SK-N-SH treated with all-trans-retinoic acid at 6 μM for 48 hours (cell line): ENCODE results near the gene ZBTB9.

Experiments used
- ATAC-seq: fragments of 200-7000 bp; cut with Tn5 transposase; 3 replicates; pipeline ENCODE4 v1.9.1; 2020; ENCODE audit warnings: mild to moderate bottlenecking, moderate library complexity
- ARNTL ChIP-seq: fragments of 450-650 bp; formaldehyde crosslinking; IDR thresholded peaks from 2 replicates; pipeline ENCODE4 v1.5.0; 2020; ENCODE audit warnings: low read depth, mild to moderate bottlenecking, moderate library complexity, borderline replicate concordance
- BACH2 ChIP-seq: fragments of 250-450 bp; sonication (Bioruptor Pico); IDR thresholded peaks from 2 replicates; pipeline ENCODE4 v1.9.0; 2021; ENCODE audit warnings: mild to moderate bottlenecking, borderline replicate concordance
- CREB5 ChIP-seq: fragments of 250-450 bp; sonication (Bioruptor Pico); IDR thresholded peaks from 2 replicates; pipeline ENCODE4 v1.5.1; 2020; ENCODE audit warnings: low read depth, mild to moderate bottlenecking, moderate library complexity
- CSDC2 ChIP-seq: fragments of 250-450 bp; sonication (Bioruptor Pico); IDR thresholded peaks from 2 replicates; pipeline ENCODE4 v1.5.0; 2020; ENCODE audit warnings: mild to moderate bottlenecking, moderate library complexity
- CSRNP3 ChIP-seq: fragments of 250-450 bp; sonication (Bioruptor Pico); IDR thresholded peaks from 2 replicates; pipeline ENCODE4 v1.5.1; 2021; ENCODE audit warnings: mild to moderate bottlenecking, moderate library complexity
- ESRRG ChIP-seq: fragments of 250-450 bp; sonication (Bioruptor Pico); IDR thresholded peaks from 2 replicates; pipeline ENCODE4 v1.6.1; 2021; ENCODE audit warnings: mild to moderate bottlenecking
- GLIS3 ChIP-seq: fragments of 250-450 bp; sonication (Bioruptor Pico); IDR thresholded peaks from 2 replicates; pipeline ENCODE4 v1.5.0; 2020; ENCODE audit warnings: mild to moderate bottlenecking, moderate library complexity
- ISL1 ChIP-seq: fragments of 250-450 bp; sonication (Bioruptor Pico); IDR thresholded peaks from 2 replicates; pipeline ENCODE4 v2.1.2; 2022; ENCODE audit warnings: mild to moderate bottlenecking, moderate library complexity
- OSR1 ChIP-seq: fragments of 250-450 bp; sonication (Bioruptor Pico); IDR thresholded peaks from 2 replicates; pipeline ENCODE4 v1.8.0; 2022; ENCODE audit warnings: moderate library complexity, mild to moderate bottlenecking, inconsistent platforms
- PATZ1 ChIP-seq: fragments of 250-450 bp; sonication (Bioruptor Pico); IDR thresholded peaks from 2 replicates; pipeline ENCODE4 v1.8.0; 2020; ENCODE audit warnings: mild to moderate bottlenecking, moderate library complexity, borderline replicate concordance
- POU6F1 ChIP-seq: fragments of 250-450 bp; sonication (Bioruptor Pico); IDR thresholded peaks from 2 replicates; pipeline ENCODE4 v1.8.0; 2021; ENCODE audit warnings: low read depth, mild to moderate bottlenecking, moderate library complexity, borderline replicate concordance
- PPARA ChIP-seq: fragments of 250-450 bp; sonication (Bioruptor Pico); IDR thresholded peaks from 2 replicates; pipeline ENCODE4 v1.5.0; 2020; ENCODE audit warnings: mild to moderate bottlenecking, borderline replicate concordance
- RARB ChIP-seq: fragments of 250-450 bp; sonication (Bioruptor Pico); IDR thresholded peaks from 2 replicates; pipeline ENCODE4 v1.8.0; 2021; ENCODE audit warnings: mild to moderate bottlenecking, moderate library complexity
- SNAI2 ChIP-seq: fragments of 250-450 bp; sonication (Bioruptor Pico); IDR thresholded peaks from 2 replicates; pipeline ENCODE4 v1.5.0; 2020; ENCODE audit warnings: mild to moderate bottlenecking, moderate library complexity
- TCF4 ChIP-seq: fragments of 250-450 bp; sonication (Bioruptor Pico); IDR thresholded peaks from 2 replicates; pipeline ENCODE4 v1.8.0; 2021; ENCODE audit warnings: mild to moderate bottlenecking, moderate library complexity, borderline replicate concordance
- TOX ChIP-seq: fragments of 250-450 bp; sonication (Bioruptor Pico); IDR thresholded peaks from 2 replicates; pipeline ENCODE4 v1.8.0; 2021; ENCODE audit warnings: mild to moderate bottlenecking, moderate library complexity, borderline replicate concordance
- TSHZ2 ChIP-seq: fragments of 250-450 bp; sonication (Bioruptor Pico); IDR thresholded peaks from 2 replicates; pipeline ENCODE4 v1.5.0; 2020; ENCODE audit warnings: mild to moderate bottlenecking, moderate library complexity
- ZC3H10 ChIP-seq: fragments of 250-450 bp; sonication (Bioruptor Pico); IDR thresholded peaks from 2 replicates; pipeline ENCODE4 v1.5.1; 2021; ENCODE audit warnings: mild to moderate bottlenecking, moderate library complexity
- ZFP3 ChIP-seq: fragments of 250-450 bp; sonication (Bioruptor Pico); IDR thresholded peaks from 2 replicates; pipeline ENCODE4 v1.5.0; 2020; ENCODE audit warnings: mild to moderate bottlenecking, moderate library complexity
- ZFP30 ChIP-seq: fragments of 450-650 bp; formaldehyde crosslinking; IDR thresholded peaks from 2 replicates; pipeline ENCODE4 v1.5.0; 2022; ENCODE audit warnings: mild to moderate bottlenecking, moderate library complexity
- ZNF565 ChIP-seq: fragments of 450-650 bp; formaldehyde crosslinking; conservative IDR thresholded peaks from 2 replicates; pipeline ENCODE4 v1.5.0; 2020; ENCODE audit warnings: low read depth, mild to moderate bottlenecking, moderate library complexity
- ZNF70 ChIP-seq: fragments of 450-650 bp; formaldehyde crosslinking; IDR thresholded peaks from 2 replicates; pipeline ENCODE4 v1.5.0; 2020; ENCODE audit warnings: mild to moderate bottlenecking, moderate library complexity
- ZNF8 ChIP-seq: fragments of 450-650 bp; formaldehyde crosslinking; IDR thresholded peaks from 2 replicates; pipeline ENCODE4 v1.5.0; 2020; ENCODE audit warnings: mild to moderate bottlenecking, moderate library complexity

The ZBTB9 gene

GRCh38 chr6:33453393-33454008 is 875 bp upstream of the ZBTB9 start:
- ATAC-seq, result peak; percentile 18
- no peak for TF ChIP-seq GLIS3 (CRISPR knock-in tag)
- TF ChIP-seq TCF4, result no peak
- no peak for TF ChIP-seq OSR1
- TF ChIP-seq CSRNP3 (CRISPR knock-in tag), result no peak
- no peak for TF ChIP-seq ZNF565
- no peak for TF ChIP-seq RARB (CRISPR knock-in tag)
- no peak for TF ChIP-seq BACH2
- TF ChIP-seq TSHZ2 (CRISPR knock-in tag), result no peak
- no peak for TF ChIP-seq ARNTL (CRISPR knock-in tag)
- no peak for TF ChIP-seq ISL1 (CRISPR knock-in tag)
- no peak for TF ChIP-seq SNAI2 (CRISPR knock-in tag)

- no peak for TF ChIP-seq ARNTL (CRISPR knock-in tag)
- TF ChIP-seq ZNF70, result no peak
- no peak for TF ChIP-seq SNAI2 (CRISPR knock-in tag)
- TF ChIP-seq ZNF8 (CRISPR knock-in tag), result no peak
- TF ChIP-seq CREB5 (CRISPR knock-in tag), result no peak
- no peak for TF ChIP-seq GLIS3 (CRISPR knock-in tag)
- TF ChIP-seq OSR1, result no peak
- no peak for TF ChIP-seq PATZ1
- TF ChIP-seq ZFP30 (CRISPR knock-in tag), result no peak
- no peak for TF ChIP-seq RARB (CRISPR knock-in tag)
- TF ChIP-seq TSHZ2 (CRISPR knock-in tag), result no peak
- ATAC-seq, result no peak
Measured at GRCh38 chr6:33455051-33455450, 675 bp downstream of the ZBTB9 start.

- ATAC-seq, result no peak
- TF ChIP-seq ZFP3, result no peak
- no peak for TF ChIP-seq ZC3H10 (CRISPR knock-in tag)
- TF ChIP-seq ESRRG (CRISPR knock-in tag), result no peak
- no peak for TF ChIP-seq SNAI2 (CRISPR knock-in tag)
- no peak for TF ChIP-seq CREB5 (CRISPR knock-in tag)
- TF ChIP-seq ISL1 (CRISPR knock-in tag), result no peak
- TF ChIP-seq ZNF565, result no peak
- no peak for TF ChIP-seq TOX (CRISPR knock-in tag)
- TF ChIP-seq ZNF70, result no peak
- TF ChIP-seq PPARA (CRISPR knock-in tag), result no peak
- no peak for TF ChIP-seq CSDC2 (CRISPR knock-in tag)
- TF ChIP-seq ARNTL (CRISPR knock-in tag), result no peak
- no peak for TF ChIP-seq ZNF8 (CRISPR knock-in tag)
- TF ChIP-seq ZFP30 (CRISPR knock-in tag), result no peak
- no peak for TF ChIP-seq POU6F1
- TF ChIP-seq, all 23 proteins: peak for 0
Measured at GRCh38 chr6:33456156-33456555, 1.8 kb downstream of the ZBTB9 start.
